ENCODE results near the gene FAM222A. TPM values are rescaled to one million over a fixed set of nuclear protein-coding genes. Genes with fewer than 3 reads are reported as not detected.

The FAM222A gene
- total RNA-seq, 4 donors from 2014 or later, result 7.0 to 24.3 (median 13.5) TPM

DNA sequence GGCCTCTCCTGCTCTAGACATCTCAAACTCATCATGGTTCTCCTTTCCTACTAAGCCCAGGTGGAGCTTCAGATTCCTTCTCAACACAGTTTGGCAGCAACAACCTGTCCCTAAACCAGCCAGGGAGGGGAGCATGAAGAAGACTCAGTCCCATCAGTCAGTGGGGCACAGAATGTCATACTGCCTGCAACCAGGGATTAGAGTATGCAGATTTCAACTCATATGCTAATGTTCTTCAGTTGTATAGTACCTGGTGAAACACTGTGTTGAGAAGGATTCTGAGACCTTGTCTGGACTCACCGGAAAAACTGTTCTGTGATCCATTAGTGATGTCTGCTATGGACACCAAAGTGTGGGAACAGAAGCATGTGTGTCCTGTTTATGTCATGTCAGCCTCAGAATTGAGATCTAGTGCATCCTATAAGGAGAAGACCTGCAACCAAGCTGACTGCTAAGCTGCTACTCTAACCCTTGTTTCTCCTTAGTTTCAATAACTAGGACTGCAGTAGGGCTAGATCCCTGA is 76.0 kb downstream of the FAM222A start:
- intact Hi-C loops (cut with DNase I; ENCODE audit: low total_unique reads) (no loop called here), in situ Hi-C loops (cut with MboI; ENCODE audit: low sequenced_read_pairs in 4 of 4) (no loop called here)
- H3K27ac ChIP-seq, result no peak overlapping the region
- no peaks in the 10 kb centered on the region for H3K4me1 ChIP-seq
- H3K27me3 ChIP-seq, result peaks cover 0 to 4% (median 0%) of the 10 kb centered on the region in 3 donors
- no peaks in the 10 kb centered on the region for H3K36me3 ChIP-seq
- TF ChIP-seq POLR2A (IDR thresholded peaks at IDR 0.05), result no peak
- TF ChIP-seq, protein P1, sequence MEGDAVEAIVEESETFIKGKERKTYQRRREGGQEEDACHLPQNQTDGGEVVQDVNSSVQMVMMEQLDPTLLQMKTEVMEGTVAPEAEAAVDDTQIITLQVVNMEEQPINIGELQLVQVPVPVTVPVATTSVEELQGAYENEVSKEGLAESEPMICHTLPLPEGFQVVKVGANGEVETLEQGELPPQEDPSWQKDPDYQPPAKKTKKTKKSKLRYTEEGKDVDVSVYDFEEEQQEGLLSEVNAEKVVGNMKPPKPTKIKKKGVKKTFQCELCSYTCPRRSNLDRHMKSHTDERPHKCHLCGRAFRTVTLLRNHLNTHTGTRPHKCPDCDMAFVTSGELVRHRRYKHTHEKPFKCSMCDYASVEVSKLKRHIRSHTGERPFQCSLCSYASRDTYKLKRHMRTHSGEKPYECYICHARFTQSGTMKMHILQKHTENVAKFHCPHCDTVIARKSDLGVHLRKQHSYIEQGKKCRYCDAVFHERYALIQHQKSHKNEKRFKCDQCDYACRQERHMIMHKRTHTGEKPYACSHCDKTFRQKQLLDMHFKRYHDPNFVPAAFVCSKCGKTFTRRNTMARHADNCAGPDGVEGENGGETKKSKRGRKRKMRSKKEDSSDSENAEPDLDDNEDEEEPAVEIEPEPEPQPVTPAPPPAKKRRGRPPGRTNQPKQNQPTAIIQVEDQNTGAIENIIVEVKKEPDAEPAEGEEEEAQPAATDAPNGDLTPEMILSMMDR (IDR thresholded peaks at IDR 0.05 in 4 of 5, conservative IDR thresholded peaks at IDR 0.05 in 1 of 5), result no peak
- no peaks in the 10 kb centered on the region for H3K9me3 ChIP-seq
- H3K4me3 ChIP-seq, result no peak overlapping the region
- DNase-seq, result no peak
- no peak for ATAC-seq

DNA sequence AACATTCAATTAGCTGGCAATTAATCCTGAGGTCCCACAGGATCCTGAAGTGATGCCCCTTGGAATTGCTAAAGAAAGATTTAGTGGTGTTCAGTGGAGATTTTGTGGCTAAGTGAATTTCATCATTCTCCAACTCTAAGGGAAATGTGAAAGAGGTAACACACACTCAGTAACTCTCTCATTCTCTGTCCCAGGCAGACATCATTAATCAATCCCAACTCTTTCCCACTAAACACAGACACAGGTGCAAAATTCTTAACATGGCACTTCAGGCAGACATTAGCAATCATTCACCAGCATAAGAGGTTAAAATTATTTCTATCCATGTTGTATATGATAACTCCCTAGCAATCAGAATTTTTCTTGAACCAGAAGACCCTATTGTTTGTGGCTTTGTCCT is 79.4 kb downstream of the FAM222A start:
- TF ChIP-seq POLR2A (IDR thresholded peaks at IDR 0.05), result no peak
- TF ChIP-seq, protein P1 (IDR thresholded peaks at IDR 0.05 in 4 of 5, conservative IDR thresholded peaks at IDR 0.05 in 1 of 5), result no peak
- Histone ChIP-seq H3K27ac (no peak overlapping the region), H3K4me3 (no peak overlapping the region), H3K9me3 (no peaks in the 10 kb centered on the region), H3K27me3 (peaks cover 0 to 4% (median 0%) of the 10 kb centered on the region in 3 donors), H3K36me3 (no peaks in the 10 kb centered on the region), H3K4me1 (no peaks in the 10 kb centered on the region)
- intact Hi-C loops (cut with DNase I; ENCODE audit: low total_unique reads), result no loop called here
- no peak for DNase-seq
- in situ Hi-C loops (cut with MboI; ENCODE audit: low sequenced_read_pairs in 4 of 4), result no loop called here
- ATAC-seq, result no peak

DNA sequence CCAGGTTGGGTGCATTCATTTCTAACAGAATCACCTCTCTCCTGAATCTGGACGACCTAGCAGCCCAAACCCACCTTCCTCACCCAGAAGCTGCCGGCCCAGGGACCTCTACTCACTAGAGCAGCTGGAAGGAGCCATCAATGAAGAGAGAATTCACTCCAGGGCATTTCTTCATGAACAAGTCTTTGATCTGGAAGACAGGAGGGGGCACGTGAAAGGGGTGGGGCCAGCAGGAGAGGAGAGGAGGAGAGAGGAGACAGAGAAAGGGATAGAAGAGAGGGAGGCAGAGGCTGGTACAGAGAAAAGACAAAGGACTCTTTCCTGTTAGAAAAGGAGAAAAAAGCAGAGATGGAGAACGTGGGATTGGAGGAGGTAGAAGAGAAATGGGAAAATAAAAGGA is 79.8 kb downstream of the FAM222A start:
- ATAC-seq, result no peak
- TF ChIP-seq POLR2A (IDR thresholded peaks at IDR 0.05), result no peak
- TF ChIP-seq, protein P1 (IDR thresholded peaks at IDR 0.05 in 4 of 5, conservative IDR thresholded peaks at IDR 0.05 in 1 of 5), result no peak
- Histone ChIP-seq H3K9me3 (no peaks in the 10 kb centered on the region), H3K4me3 (no peak overlapping the region), H3K27me3 (peaks cover 0 to 4% (median 0%) of the 10 kb centered on the region in 3 donors), H3K27ac (no peak overlapping the region), H3K4me1 (no peaks in the 10 kb centered on the region), H3K36me3 (no peaks in the 10 kb centered on the region)
- intact Hi-C loops (cut with DNase I; ENCODE audit: low total_unique reads), result no loop called here
- no peak for DNase-seq
- in situ Hi-C loops (cut with MboI; ENCODE audit: low sequenced_read_pairs in 4 of 4), result no loop called here

DNA sequence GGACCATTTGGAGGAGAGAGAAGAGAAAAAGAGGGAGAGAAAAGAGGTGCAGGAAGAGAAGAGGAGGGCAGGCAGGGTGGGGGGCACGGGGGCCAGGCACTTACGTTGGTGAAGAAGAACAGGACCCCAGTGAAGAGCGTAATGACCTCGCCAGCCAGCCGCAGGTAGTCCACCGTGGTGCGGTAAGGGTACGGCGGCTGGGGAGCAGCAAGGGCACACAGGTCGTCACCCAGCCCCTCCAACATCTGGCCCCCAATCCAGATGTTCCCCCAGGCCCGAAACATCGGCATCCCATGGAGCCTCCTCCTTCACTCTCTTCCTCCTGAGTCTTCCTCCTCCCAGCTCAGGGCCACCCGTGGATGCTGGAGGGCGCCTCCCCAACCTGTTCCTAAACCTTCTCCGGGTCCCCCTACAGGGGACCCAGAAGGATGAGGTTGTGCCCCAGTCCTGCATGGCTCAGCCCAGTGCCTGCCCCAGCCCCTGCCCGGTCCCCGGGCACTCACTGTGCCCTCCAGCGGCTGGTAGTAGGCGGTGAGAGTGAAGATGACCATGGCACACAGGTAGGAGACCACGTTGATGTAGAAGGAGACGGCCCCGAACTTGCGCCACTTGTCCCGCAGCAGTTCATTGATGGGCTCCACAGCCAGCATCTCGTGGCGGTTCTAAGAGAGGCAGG is 80.3 kb downstream of the FAM222A start:
- no peak overlapping the region for H3K4me3 ChIP-seq
- intact Hi-C loops (cut with DNase I; ENCODE audit: low total_unique reads), result no loop called here
- in situ Hi-C loops (cut with MboI; ENCODE audit: low sequenced_read_pairs in 4 of 4), result no loop called here
- no peak overlapping the region for H3K27ac ChIP-seq
- TF ChIP-seq, protein P1 (IDR thresholded peaks at IDR 0.05 in 4 of 5, conservative IDR thresholded peaks at IDR 0.05 in 1 of 5), result no peak
- TF ChIP-seq POLR2A (IDR thresholded peaks at IDR 0.05), result no peak
- H3K36me3 ChIP-seq, result no peaks in the 10 kb centered on the region
- peaks cover 0 to 4% (median 0%) of the 10 kb centered on the region in 3 donors for H3K27me3 ChIP-seq
- ATAC-seq, result no peak
- no peaks in the 10 kb centered on the region for H3K4me1 ChIP-seq
- no peaks in the 10 kb centered on the region for H3K9me3 ChIP-seq
- no peak for DNase-seq

Measured in gastrocnemius medialis (tissue), 4 donors.